Adrenal gland (tissue), 12 donors: ENCODE results near the gene NAP1L1. TPM values are rescaled to one million over a fixed set of nuclear protein-coding genes. Genes with fewer than 3 reads are reported as not detected.
A peak's percentile ranks its signal among the peaks of the same experiment; 100 is the strongest.

ENCODE experiments used
- DNase-seq, 7 donors: peaks; one replicate each; pipeline ENCODE4 v3.0.0-alpha.2; 2019 to 2020
- H3K27ac ChIP-seq, 5 donors: fragments of 200-600 bp; sonication (generic) in 4 of 5; 1 replicate in 3 of 5; 2 replicates in 2 of 5; pipeline versions ENCODE4 v1.5.1 to v1.8.0; 2016 to 2020; ENCODE audit warnings: mild to moderate bottlenecking in 1 of 5
- H3K27me3 ChIP-seq: fragments of 200-600 bp; 2 replicates; pipeline ENCODE4 v1.8.0; 2021
- H3K36me3 ChIP-seq, 2 donors: fragments of 200-600 bp; replicated peaks in 1 of 2; 1 replicate in 1 of 2; 2 replicates in 1 of 2; pipeline versions ENCODE4 v1.5.1 to v1.8.0; 2018 to 2022
- H3K4me1 ChIP-seq, 2 donors: fragments of 200-600 bp; replicated peaks in 1 of 2; 1 replicate in 1 of 2; 2 replicates in 1 of 2; pipeline versions ENCODE4 v1.5.1 to v1.8.0; 2018 to 2021
- H3K4me3 ChIP-seq, 4 donors: fragments of 200-600 bp; sonication (generic) in 3 of 4; one replicate each; pipeline ENCODE4 v1.5.1; 2016 to 2018
- H3K9me3 ChIP-seq, 3 donors: fragments of 200-600 bp; sonication (generic) in 1 of 3; replicated peaks in 1 of 3; 1 replicate in 2 of 3; 2 replicates in 1 of 3; pipeline versions ENCODE4 v1.5.1 to v1.8.0; 2016 to 2021
- CTCF ChIP-seq, 6 experiments: fragments of 450-650 bp in 4 of 6; fragments of 200-600 bp in 2 of 6; sonication (generic) in 1 of 6; IDR thresholded peaks; 1 replicate in 5 of 6; 2 replicates in 1 of 6; pipeline versions ENCODE4 v1.5.1 to v1.8.0; 2016 to 2021; ENCODE audit warnings: antibody characterized with exemption in 6 of 6, mild to moderate bottlenecking in 2 of 6, moderate library complexity in 1 of 6
- POLR2A ChIP-seq, 2 donors: fragments of 450-650 bp; IDR thresholded peaks; one replicate each; pipeline ENCODE4 v1.6.1; 2017; ENCODE audit warnings: antibody characterized with exemption in 2 of 2, mild to moderate bottlenecking in 2 of 2, moderate library complexity in 1 of 2
- WGBS, 4 donors: extraction: QIAGEN DNeasy Blood & Tissue Kit in 2 of 4; methylation state at CpG; one replicate each; pipeline versions ENCODE4 v1.1.5 to v1.1.7; 2013 to 2017; 5-methylcytosine and 5-hydroxymethylcytosine counted together
- intact Hi-C, 2 donors: fragments of 100-400 bp; cut with DNase I; formaldehyde crosslinking; loops; one replicate each; pipeline versions ENCODE4 v1.14.1 to v1.15.0; 2022 to 2023
- polyA plus RNA-seq, 3 donors: library from polyadenylated mRNA; stranded (reverse); fragments of 200-250 nt in 2 of 3; fragments of 350-450 nt in 1 of 3; fragmentation: Illumina TruSeq in 1 of 3; extraction: RNeasy Lipid Tissue Mini Kit (QIAGEN cat#74804) in 1 of 3; gene quantifications; one replicate each; pipeline ENCODE4 v1.2.3, GENCODE V29; 2013 to 2014
- total RNA-seq, 9 donors: library from RNA; depleted of rRNA in 4 of 9; stranded (reverse); fragments of >200 nt in 4 of 9; fragments of 120-200 nt in 1 of 9; fragmentation: NEBNext Ultra II Directional in 1 of 9; extraction: Animal tissue kit (Norgen Biotek cat#: 25700) in 1 of 9; gene quantifications; one replicate each; pipeline versions ENCODE4 v1.1.0 to v1.2.4, GENCODE V29; 2013 to 2023
- donor health status: healthy with polysubstance abuse.
- donor health status: Bipolar disorder and iron deficiency.
- donor health status: DM: yes; HTN: yes; CAD: no.
- donor health status: DM: no; HTN: no; CAD: no.
- donor health status: DM: no; HTN: no; CAD: no.
- donor health status: DM: yes; HTN: yes; CAD: no.

Gene NAP1L1
- total and polyA plus RNA-seq, 12 donors: 216 to 518 (median 347) TPM

DNA sequence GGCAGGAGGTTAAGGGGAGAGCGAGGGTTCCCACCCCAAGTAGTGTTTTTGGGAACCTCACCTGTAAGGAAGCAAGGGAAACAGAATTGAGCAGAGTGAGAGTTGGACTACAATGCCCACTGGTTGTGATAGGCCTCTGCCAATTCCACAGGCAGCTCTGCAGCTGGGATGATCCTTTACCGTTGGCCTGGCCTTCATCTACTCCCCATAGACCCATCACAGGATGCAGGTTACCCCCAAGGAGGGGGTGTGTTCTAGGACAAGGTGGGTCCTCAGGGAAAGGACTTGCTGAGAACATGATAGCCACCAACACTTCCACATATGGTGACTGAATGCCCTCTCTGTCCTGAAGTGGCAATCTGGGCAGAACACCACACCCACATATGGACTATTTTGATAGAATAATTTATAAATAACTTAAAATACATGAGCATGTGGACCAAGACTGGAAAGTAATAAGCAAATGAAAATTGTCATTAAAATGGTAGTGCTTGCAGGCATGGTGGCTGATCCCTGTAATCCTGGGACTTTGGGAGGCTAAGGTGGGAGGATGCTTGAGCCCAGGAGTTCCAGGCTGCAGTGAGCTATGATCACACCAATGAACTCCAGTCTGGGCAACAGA lies 61.3 kb downstream of the NAP1L1 start:
- intact Hi-C loops: no loop called here
- WGBS, 4 donors: 88 to 100% (median 94%) methylated on average over 1 to 2 of the region's 2 CpGs
- no peak for DNase-seq
- Histone ChIP-seq H3K9me3 (no peaks in the 10 kb centered on the region), H3K36me3 (no peaks in the 10 kb centered on the region), H3K27ac (no peak overlapping the region), H3K27me3 (no peaks in the 10 kb centered on the region), H3K4me1 (peaks cover 8 to 26% of the 10 kb centered on the region in 2 donors), H3K4me3 (no peak overlapping the region)
- no peak for TF ChIP-seq POLR2A (IDR thresholded peaks at IDR 0.05)
- no peak for TF ChIP-seq CTCF (IDR thresholded peaks at IDR 0.05)

DNA sequence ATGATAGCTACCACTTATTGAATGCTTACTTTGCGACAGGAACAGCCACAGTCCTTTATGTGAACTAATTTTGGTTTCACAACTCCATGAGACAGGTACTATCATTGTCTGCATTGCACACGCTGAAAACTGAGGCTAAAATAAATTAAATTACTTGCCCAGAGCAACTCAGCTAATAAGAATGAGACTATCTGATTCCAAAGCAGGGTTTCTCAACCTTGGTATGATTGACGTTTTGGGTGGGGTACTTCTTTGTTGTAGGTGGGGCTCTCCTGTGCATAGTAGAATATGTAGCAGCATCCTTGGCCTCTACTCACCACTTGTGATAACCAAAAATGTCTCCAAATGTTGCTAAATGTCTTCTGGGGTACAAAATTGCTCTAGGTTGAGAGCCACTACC lies 62.0 kb downstream of the NAP1L1 start:
- Histone ChIP-seq H3K27ac (no peak overlapping the region), H3K9me3 (no peaks in the 10 kb centered on the region), H3K27me3 (no peaks in the 10 kb centered on the region), H3K4me3 (no peak overlapping the region), H3K36me3 (no peaks in the 10 kb centered on the region), H3K4me1 (peaks cover 7 to 19% of the 10 kb centered on the region in 2 donors)
- TF ChIP-seq POLR2A (IDR thresholded peaks at IDR 0.05) (no peak), CTCF (IDR thresholded peaks at IDR 0.05) (no peak)
- WGBS, 4 donors: 87 to 95% (median 90%) methylated on average over 3 of the region's 3 CpGs
- no peak for DNase-seq
- intact Hi-C loops: no loop called here

DNA sequence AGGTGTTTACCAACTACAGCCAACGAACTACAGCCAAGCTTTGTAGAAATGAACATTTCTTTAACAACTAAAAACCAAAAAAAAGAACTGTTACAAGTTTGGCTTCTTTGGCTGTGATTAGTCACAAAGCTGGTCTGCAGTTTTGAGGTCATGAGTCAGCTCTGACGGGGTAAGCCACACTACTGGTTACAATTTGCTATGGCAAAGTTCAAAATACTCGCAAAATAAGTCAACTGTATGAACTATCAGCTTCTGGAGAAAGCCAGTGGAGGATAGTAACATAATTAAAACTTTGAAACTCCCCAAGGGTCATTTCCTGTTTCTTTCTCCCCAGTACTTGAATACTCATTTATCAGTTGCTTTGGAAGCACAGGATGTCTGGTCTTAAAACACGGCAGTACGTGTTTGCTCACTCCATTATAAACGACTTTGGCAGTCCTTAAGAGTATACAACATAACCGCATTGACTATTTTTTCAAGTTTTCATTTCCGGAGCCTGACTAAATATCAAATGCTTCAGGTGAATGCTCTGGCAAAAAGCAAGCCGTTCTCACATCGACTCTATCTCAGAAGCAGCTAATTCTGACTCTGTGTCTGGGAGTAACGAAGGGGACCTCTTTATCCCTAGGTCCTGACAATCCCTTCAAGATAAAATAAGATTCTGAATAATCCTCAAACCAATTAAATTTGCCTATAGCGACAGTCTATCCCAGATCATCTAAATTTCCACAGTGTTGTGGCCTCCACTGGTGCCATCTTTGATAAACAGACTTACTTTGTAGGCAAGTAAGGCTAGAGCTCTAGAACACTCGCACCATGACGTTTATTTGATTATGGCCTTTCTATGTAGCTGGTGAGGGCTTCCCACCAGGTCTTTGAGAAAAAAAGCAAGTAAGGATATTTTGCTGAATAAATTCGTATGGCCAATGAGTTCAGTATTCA lies 63.5 kb downstream of the NAP1L1 start:
- no peaks in the 10 kb centered on the region for H3K36me3 ChIP-seq
- H3K27me3 ChIP-seq: no peaks in the 10 kb centered on the region
- H3K4me3 ChIP-seq: no peak overlapping the region
- H3K9me3 ChIP-seq: no peaks in the 10 kb centered on the region
- TF ChIP-seq POLR2A (IDR thresholded peaks at IDR 0.05) (no peak), CTCF (IDR thresholded peaks at IDR 0.05) (no peak)
- H3K27ac ChIP-seq: peak overlapping the region in 4 of 5 donors; percentile 44 to 76 (median 58)
- peaks cover 7 to 11% of the 10 kb centered on the region in 2 donors for H3K4me1 ChIP-seq
- intact Hi-C loops: no loop called here
- DNase-seq: peak; percentile 36 to 75 (median 66)
- WGBS, 4 donors: 50 to 64% (median 52%) methylated on average over 15 of the region's 15 CpGs

DNA sequence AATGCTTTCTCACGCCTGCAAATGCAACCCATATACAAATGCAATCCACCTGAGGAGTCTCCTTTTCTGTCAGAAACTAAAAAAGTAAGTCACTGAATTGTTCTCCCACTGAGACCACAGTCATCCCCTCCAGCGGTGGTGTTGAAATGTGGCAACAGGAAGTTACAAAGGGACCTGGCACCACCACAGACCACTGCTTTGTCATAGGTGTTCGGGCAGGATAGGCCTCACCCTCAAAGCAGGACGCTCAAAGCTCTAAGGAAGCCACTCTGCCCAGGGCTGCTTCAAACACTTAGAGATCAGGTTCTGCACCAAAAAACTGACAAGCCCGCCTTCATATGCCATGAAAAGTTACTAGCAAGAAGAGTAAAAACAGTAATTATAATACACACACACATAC lies 64.2 kb downstream of the NAP1L1 start:
- intact Hi-C loops: no loop called here
- no peaks in the 10 kb centered on the region for H3K27me3 ChIP-seq
- no peaks in the 10 kb centered on the region for H3K36me3 ChIP-seq
- peak overlapping the region in 2 of 5 donors; percentile 55 to 76 for H3K27ac ChIP-seq
- TF ChIP-seq CTCF (IDR thresholded peaks at IDR 0.05): no peak
- TF ChIP-seq POLR2A (IDR thresholded peaks at IDR 0.05): no peak
- no peaks in the 10 kb centered on the region for H3K9me3 ChIP-seq
- peak in 2 of 7 donors; percentile 6 to 27 for DNase-seq
- WGBS, 4 donors: 80 to 85% (median 82%) methylated on average over 5 of the region's 5 CpGs
- H3K4me3 ChIP-seq: no peak overlapping the region
- H3K4me1 ChIP-seq: peaks cover 7% of the 10 kb centered on the region in 2 donors
